Esophagus squamous epithelium (tissue), 5 donors: ENCODE results near the gene SLC25A29. TPM values are rescaled to one million over a fixed set of nuclear protein-coding genes. Genes with fewer than 3 reads are reported as not detected.

Experiments used
- DNase-seq: peaks from one replicate; lab custom pipeline; 2025; lab: John Stamatoyannopoulos, UW
- H3K27ac ChIP-seq, 4 donors: fragments of 200-600 bp; sonication (generic); one replicate each; pipeline ENCODE4 v1.5.1; 2016 to 2019; ENCODE audit warnings: mild to moderate bottlenecking in 1 of 4
- H3K27me3 ChIP-seq, 4 donors: fragments of 200-600 bp; sonication (generic); 1 replicate in 3 of 4; 2 replicates in 1 of 4; pipeline versions ENCODE4 v1.5.1 to v1.6.0; 2017 to 2021; ENCODE audit warnings: antibody characterized with exemption in 1 of 4
- H3K36me3 ChIP-seq, 3 donors: fragments of 200-600 bp; sonication (generic); one replicate each; pipeline ENCODE4 v1.5.1; 2016 to 2019
- H3K4me1 ChIP-seq, 3 donors: fragments of 200-600 bp; sonication (generic); one replicate each; pipeline ENCODE4 v1.5.1; 2017 to 2019
- H3K4me3 ChIP-seq, 4 donors: fragments of 200-600 bp; sonication (generic); 1 replicate in 3 of 4; 2 replicates in 1 of 4; pipeline ENCODE4 v1.5.1; 2016 to 2019; ENCODE audit warnings: mild to moderate bottlenecking in 2 of 4, moderate library complexity in 1 of 4
- H3K9me3 ChIP-seq, 3 donors: fragments of 200-600 bp; sonication (generic); one replicate each; pipeline ENCODE4 v1.5.1; 2016 to 2019
- CTCF ChIP-seq, 6 experiments: fragments of 450-650 bp in 4 of 6; fragments of 200-600 bp in 2 of 6; sonication (generic) in 2 of 6; IDR thresholded peaks; one replicate each; pipeline ENCODE4 v1.5.1; 2016 to 2019; ENCODE audit warnings: antibody characterized with exemption in 6 of 6, mild to moderate bottlenecking in 4 of 6, moderate library complexity in 4 of 6
- POLR2A ChIP-seq, 4 donors: fragments of 450-650 bp; IDR thresholded peaks; one replicate each; pipeline ENCODE4 v1.6.1; 2017; ENCODE audit warnings: antibody characterized with exemption in 4 of 4, mild to moderate bottlenecking in 4 of 4, moderate library complexity in 3 of 4
- WGBS, 2 donors: methylation state at CpG; one replicate each; pipeline ENCODE4 v1.1.5; 2018; 5-methylcytosine and 5-hydroxymethylcytosine counted together
- intact Hi-C: fragments of 100-400 bp; cut with DNase I; formaldehyde crosslinking; loops from one replicate; pipeline ENCODE4 v1.15.0; 2022
- total RNA-seq, 4 donors: library from RNA; depleted of rRNA; stranded (reverse); fragments of >200 nt; gene quantifications; one replicate each; pipeline ENCODE4 v1.1.0, GENCODE V29; 2016
- donor health status: DM: yes; HTN: yes; CAD: no.

The SLC25A29 gene
- total RNA-seq = 10 to 100 TPM; 23.3 to 64.3 (median 55.6) TPM

- DNase-seq = peak; percentile 36
- peaks cover 27 to 78% (median 43%) of the 10 kb centered on the region in 3 donors for H3K4me1 ChIP-seq
- TF ChIP-seq POLR2A (IDR thresholded peaks at IDR 0.05) = peak in 2 of 4 donors; percentile 86 to 88
- no peak for TF ChIP-seq CTCF (IDR thresholded peaks at IDR 0.05)
- intact Hi-C loops = loop anchor here (10.0 kb wide), 1 partner anchor 68 kb away; the partner anchor contains the start of gene WDR25
- no peaks in the 10 kb centered on the region for H3K27me3 ChIP-seq
- no peaks in the 10 kb centered on the region for H3K36me3 ChIP-seq
- H3K4me3 ChIP-seq = peak within 1 kb of the TSS; percentile 79 to 99 (median 90)
- WGBS, 2 donors = 0% methylated on average over 6 of the region's 131 CpGs; no CpG with 5 or more reads in 1 of the 2 donors
- peak within 1 kb of the TSS; percentile 86 to 96 (median 92) for H3K27ac ChIP-seq
- H3K9me3 ChIP-seq = no peaks in the 10 kb centered on the region
These were observed at the start of gene SLC25A29 for GRCh38 chr14:100306101-100306997. Gene SLC25A29, minus strand, starts transcription at chr14:100306444. Its CDS starts 212 bp downstream, at chr14:100306232.

- no peaks in the 10 kb centered on the region for H3K27me3 ChIP-seq
- H3K27ac ChIP-seq = no peak overlapping the region
- intact Hi-C loops = no loop called here
- WGBS, 2 donors = 88 to 92% methylated on average over 5 of the region's 5 CpGs
- H3K4me1 ChIP-seq = no peaks in the 10 kb centered on the region
- TF ChIP-seq POLR2A (IDR thresholded peaks at IDR 0.05) (no peak), CTCF (IDR thresholded peaks at IDR 0.05) (no peak)
- no peaks in the 10 kb centered on the region for H3K9me3 ChIP-seq
- H3K4me3 ChIP-seq = no peak overlapping the region
- H3K36me3 ChIP-seq = peaks cover 12 to 94% (median 18%) of the 10 kb centered on the region in 3 donors
- no peak for DNase-seq
These were observed 44.7 kb upstream of the SLC25A29 start for GRCh38 chr14:100350986-100351385.

- Histone ChIP-seq H3K27me3 (no peaks in the 10 kb centered on the region), H3K9me3 (no peaks in the 10 kb centered on the region), H3K4me3 (no peak overlapping the region), H3K36me3 (peaks cover 12 to 93% (median 22%) of the 10 kb centered on the region in 3 donors), H3K27ac (no peak overlapping the region), H3K4me1 (no peaks in the 10 kb centered on the region)
- TF ChIP-seq CTCF (IDR thresholded peaks at IDR 0.05) (no peak), POLR2A (IDR thresholded peaks at IDR 0.05) (no peak)
- 93% methylated on average over 9 to 10 of the region's 11 CpGs for WGBS, 2 donors
- DNase-seq = no peak
- intact Hi-C loops = no loop called here
These were observed 44.2 kb upstream of the SLC25A29 start for GRCh38 chr14:100350276-100350926.

- Histone ChIP-seq H3K4me3 (no peak overlapping the region), H3K27ac (no peak overlapping the region), H3K36me3 (peaks cover 12 to 81% (median 17%) of the 10 kb centered on the region in 3 donors), H3K27me3 (no peaks in the 10 kb centered on the region), H3K4me1 (no peaks in the 10 kb centered on the region), H3K9me3 (no peaks in the 10 kb centered on the region)
- no peak for DNase-seq
- 88 to 92% methylated on average over 4 to 5 of the region's 14 CpGs for WGBS, 2 donors
- TF ChIP-seq POLR2A (IDR thresholded peaks at IDR 0.05) (no peak), CTCF (IDR thresholded peaks at IDR 0.05) (no peak)
- intact Hi-C loops = no loop called here
These were observed 42.8 kb upstream of the SLC25A29 start for GRCh38 chr14:100348784-100349685.
